PC-9 (cell line): Measurements from ENCODE around the gene ROBO1. TPM values are rescaled to one million over a fixed set of nuclear protein-coding genes. Genes with fewer than 3 reads are reported as not detected.

Experiments
- BruUV-seq: library from RNA; stranded (reverse); fragments of 400-500 nt; replicated peaks from 2 replicates; lab custom pipeline; 2021; lab: Mats Ljungman, UMichigan
- CTCF ChIA-PET: fragments of 300-600 bp; sonication (Branson Sonifier 250); formaldehyde crosslinking; loops from one replicate; lab custom pipeline; 2022; ENCODE audit warnings: antibody characterized with exemption; lab: Charles Lee
- POLR2A ChIA-PET: fragments of 300-600 bp; sonication (Branson Sonifier 250); formaldehyde crosslinking; loops from one replicate; lab custom pipeline; 2022; ENCODE audit warnings: antibody characterized with exemption; ENCODE audit not compliant: unreplicated experiment; lab: Charles Lee
- DNase-seq, 2 experiments: peaks; one replicate each; pipeline versions ENCODE4 v3.0.0 to v3.0.0-alpha.2; 2015 to 2022; ENCODE audit warnings: mixed read lengths in 1 of 2
- H2AFZ ChIP-seq: fragments of 200-600 bp; sonication (generic); 2 replicates; pipeline ENCODE4 v1.8.1; 2017; ENCODE audit warnings: antibody characterized with exemption
- H3F3A ChIP-seq: fragments of 200-600 bp; sonication (generic); 2 replicates; pipeline ENCODE4 v1.8.1; 2017; ENCODE audit warnings: antibody characterized with exemption, mild to moderate bottlenecking, low read depth; ENCODE audit not compliant: insufficient read depth
- H3K27ac ChIP-seq: fragments of 200-600 bp; sonication (generic); 2 replicates; pipeline ENCODE4 v1.6.1; 2016; ENCODE audit warnings: mixed run types
- H3K27me3 ChIP-seq: fragments of 200-600 bp; sonication (generic); 2 replicates; pipeline ENCODE4 v1.6.1; 2016; ENCODE audit warnings: low read depth, mixed run types; ENCODE audit not compliant: insufficient read depth
- H3K36me3 ChIP-seq: fragments of 200-600 bp; sonication (generic); 2 replicates; pipeline ENCODE4 v1.6.1; 2016; ENCODE audit warnings: low read depth, mixed run types
- H3K4me1 ChIP-seq: fragments of 200-600 bp; sonication (generic); replicated peaks from 2 replicates; pipeline ENCODE4 v1.6.1; 2016; ENCODE audit warnings: mixed run types; ENCODE audit not compliant: insufficient read depth
- H3K4me2 ChIP-seq: fragments of 200-600 bp; sonication (generic); 2 replicates; pipeline ENCODE4 v1.6.1; 2017; ENCODE audit warnings: mixed run types
- H3K4me3 ChIP-seq: fragments of 200-600 bp; sonication (generic); 2 replicates; pipeline ENCODE4 v1.6.1; 2016; ENCODE audit warnings: mixed run types
- H3K79me2 ChIP-seq: fragments of 200-600 bp; sonication (generic); 2 replicates; pipeline ENCODE4 v1.6.1; 2017; ENCODE audit warnings: low read depth, mixed run types
- H3K9me2 ChIP-seq: fragments of 200-600 bp; sonication (generic); 2 replicates; pipeline ENCODE4 v1.8.1; 2017; ENCODE audit warnings: mild to moderate bottlenecking; ENCODE audit not compliant: insufficient read depth
- H3K9me3 ChIP-seq: fragments of 200-600 bp; sonication (generic); 2 replicates; pipeline ENCODE4 v1.8.1; 2016; ENCODE audit warnings: low read depth; ENCODE audit not compliant: insufficient read depth
- H4K20me1 ChIP-seq: fragments of 200-600 bp; sonication (generic); 2 replicates; pipeline ENCODE4 v1.8.1; 2017; ENCODE audit not compliant: insufficient read depth
- EZH2 ChIP-seq: fragments of 200-600 bp; sonication (generic); IDR thresholded peaks from 2 replicates; pipeline ENCODE4 v1.8.0; 2017; ENCODE audit warnings: antibody characterized with exemption, low read depth
- intact Hi-C: fragments of 100-400 bp; cut with micrococcal nuclease; formaldehyde crosslinking; loops from one replicate; pipeline ENCODE4 v1.10.0; 2022; ENCODE audit not compliant: unreplicated experiment
- total RNA-seq: library from RNA; stranded (reverse); gene quantifications from 2 replicates; pipeline ENCODE4 v1.2.3, GENCODE V29; 2021
- TF ChIP-seq, protein P1 (sequence below): fragments of 200-600 bp; sonication (generic); conservative IDR thresholded peaks from 2 replicates; pipeline ENCODE4 v1.6.1; 2017; ENCODE audit warnings: mixed run types, antibody characterized with exemption, mild to moderate bottlenecking, moderate library complexity

Gene ROBO1
- total RNA-seq, 1 experiment from 2014 or later: 17.5 TPM

DNA sequence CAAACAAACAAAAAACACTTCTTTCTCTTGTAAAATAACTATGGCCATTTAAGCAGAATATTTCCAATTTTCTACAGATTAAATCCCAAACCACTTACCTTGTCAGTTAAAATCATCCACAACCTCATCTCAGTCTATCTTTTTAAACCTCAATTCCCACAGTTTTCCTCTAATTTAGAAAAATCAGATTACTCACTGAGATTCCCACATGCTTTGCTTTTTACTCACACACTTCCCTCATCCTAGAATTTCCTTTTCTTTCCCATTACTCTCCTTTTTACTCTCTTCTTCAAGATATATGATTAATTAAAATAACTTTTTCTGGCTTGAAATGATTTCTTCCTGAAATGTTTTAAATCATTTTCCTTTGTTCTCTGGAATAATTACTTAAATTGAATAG is 790.7 kb downstream of the ROBO1 start:
- H3K36me3 ChIP-seq: no peaks in the 10 kb centered on the region
- intact Hi-C loops: loop anchor here (5.0 kb wide), 1 partner anchor 315 kb away; no protein-coding TSS in a partner anchor
- no peaks in the 10 kb centered on the region for H3K27me3 ChIP-seq
- no peak for DNase-seq
- no peak overlapping the region for H3K4me2 ChIP-seq
- no peaks in the 10 kb centered on the region for H3F3A ChIP-seq
- TF ChIP-seq, protein P1, sequence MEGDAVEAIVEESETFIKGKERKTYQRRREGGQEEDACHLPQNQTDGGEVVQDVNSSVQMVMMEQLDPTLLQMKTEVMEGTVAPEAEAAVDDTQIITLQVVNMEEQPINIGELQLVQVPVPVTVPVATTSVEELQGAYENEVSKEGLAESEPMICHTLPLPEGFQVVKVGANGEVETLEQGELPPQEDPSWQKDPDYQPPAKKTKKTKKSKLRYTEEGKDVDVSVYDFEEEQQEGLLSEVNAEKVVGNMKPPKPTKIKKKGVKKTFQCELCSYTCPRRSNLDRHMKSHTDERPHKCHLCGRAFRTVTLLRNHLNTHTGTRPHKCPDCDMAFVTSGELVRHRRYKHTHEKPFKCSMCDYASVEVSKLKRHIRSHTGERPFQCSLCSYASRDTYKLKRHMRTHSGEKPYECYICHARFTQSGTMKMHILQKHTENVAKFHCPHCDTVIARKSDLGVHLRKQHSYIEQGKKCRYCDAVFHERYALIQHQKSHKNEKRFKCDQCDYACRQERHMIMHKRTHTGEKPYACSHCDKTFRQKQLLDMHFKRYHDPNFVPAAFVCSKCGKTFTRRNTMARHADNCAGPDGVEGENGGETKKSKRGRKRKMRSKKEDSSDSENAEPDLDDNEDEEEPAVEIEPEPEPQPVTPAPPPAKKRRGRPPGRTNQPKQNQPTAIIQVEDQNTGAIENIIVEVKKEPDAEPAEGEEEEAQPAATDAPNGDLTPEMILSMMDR: no peak
- TF ChIP-seq EZH2: no peak
- no peaks in the 10 kb centered on the region for H3K4me1 ChIP-seq
- H3K27ac ChIP-seq: no peak overlapping the region
- no peaks in the 10 kb centered on the region for H3K79me2 ChIP-seq
- CTCF ChIA-PET: no interaction called here
- no TSS peak for BruUV-seq
- H3K4me3 ChIP-seq: no peak overlapping the region
- no peak overlapping the region for H2AFZ ChIP-seq
- no peaks in the 10 kb centered on the region; the same call in 1 of the 2 replicates for H4K20me1 ChIP-seq
- H3K9me3 ChIP-seq: no peaks in the 10 kb centered on the region
- POLR2A ChIA-PET: no interaction called here
- H3K9me2 ChIP-seq: no peaks in the 10 kb centered on the region

GRCh38 chr3:78976200-78976599 is 791.6 kb downstream of the ROBO1 start:
- Histone ChIP-seq H3F3A (no peaks in the 10 kb centered on the region), H4K20me1 (no peaks in the 10 kb centered on the region; the same call in 1 of the 2 replicates), H3K4me2 (no peak overlapping the region), H3K79me2 (no peaks in the 10 kb centered on the region), H3K9me2 (no peaks in the 10 kb centered on the region), H3K36me3 (no peaks in the 10 kb centered on the region), H3K27me3 (no peaks in the 10 kb centered on the region), H3K27ac (no peak overlapping the region), H3K9me3 (no peaks in the 10 kb centered on the region), H3K4me3 (no peak overlapping the region), H2AFZ (no peak overlapping the region), H3K4me1 (no peaks in the 10 kb centered on the region)
- no TSS peak for BruUV-seq
- TF ChIP-seq, protein P1: no peak
- TF ChIP-seq EZH2: no peak
- POLR2A ChIA-PET: no interaction called here
- intact Hi-C loops: loop anchor here (5.0 kb wide), 1 partner anchor 314 kb away; no protein-coding TSS in a partner anchor
- DNase-seq: no peak
- CTCF ChIA-PET: no interaction called here

GRCh38 chr3:78974181-78974790 is 793.5 kb downstream of the ROBO1 start:
- H3K27ac ChIP-seq: no peak overlapping the region
- no peaks in the 10 kb centered on the region; the same call in 1 of the 2 replicates for H4K20me1 ChIP-seq
- no peaks in the 10 kb centered on the region for H3K9me3 ChIP-seq
- no peak for DNase-seq
- BruUV-seq: no TSS peak
- TF ChIP-seq EZH2: no peak
- TF ChIP-seq, protein P1: no peak
- H3F3A ChIP-seq: no peaks in the 10 kb centered on the region
- no peaks in the 10 kb centered on the region for H3K4me1 ChIP-seq
- H3K4me2 ChIP-seq: no peak overlapping the region
- POLR2A ChIA-PET: no interaction called here
- no peak overlapping the region for H3K4me3 ChIP-seq
- intact Hi-C loops: no loop called here
- H2AFZ ChIP-seq: no peak overlapping the region
- CTCF ChIA-PET: no interaction called here
- no peaks in the 10 kb centered on the region for H3K79me2 ChIP-seq
- no peaks in the 10 kb centered on the region for H3K9me2 ChIP-seq
- H3K36me3 ChIP-seq: no peaks in the 10 kb centered on the region
- no peaks in the 10 kb centered on the region for H3K27me3 ChIP-seq
